ENCODE measurements around the gene CDHR5.

The CDHR5 gene

GRCh38 chr11:639332-639955 is 14.7 kb upstream of the CDHR5 start:
- no peak for DNase-seq (ENCODE audit: low read depth in 1 of 2, low spot score in 1 of 2)
- TF ChIP-seq JUND (IDR thresholded peaks at IDR 0.05; ENCODE audit: low read depth): no peak
- in situ Hi-C loops (cut with HindIII; ENCODE audit: low pct_unique_long_range_greater_than_20kb, low sequenced_read_pairs): no loop called here

- in situ Hi-C loops (cut with HindIII; ENCODE audit: low pct_unique_long_range_greater_than_20kb, low sequenced_read_pairs): no loop called here
- no peak for TF ChIP-seq JUND (IDR thresholded peaks at IDR 0.05; ENCODE audit: low read depth)
- no peak for DNase-seq (ENCODE audit: low read depth in 1 of 2, low spot score in 1 of 2)
Observed at GRCh38 chr11:638631-639331, 14.0 kb upstream of the CDHR5 start.

- DNase-seq (ENCODE audit: low read depth in 1 of 2, low spot score in 1 of 2): no peak
- TF ChIP-seq JUND (IDR thresholded peaks at IDR 0.05; ENCODE audit: low read depth): no peak
- in situ Hi-C loops (cut with HindIII; ENCODE audit: low pct_unique_long_range_greater_than_20kb, low sequenced_read_pairs): no loop called here
Observed at GRCh38 chr11:637593-638521, 13.1 kb upstream of the CDHR5 start.

GRCh38 chr11:637333-637592 is 12.5 kb upstream of the CDHR5 start:
- no peak for TF ChIP-seq JUND (IDR thresholded peaks at IDR 0.05; ENCODE audit: low read depth)
- in situ Hi-C loops (cut with HindIII; ENCODE audit: low pct_unique_long_range_greater_than_20kb, low sequenced_read_pairs): no loop called here
- DNase-seq (ENCODE audit: low read depth in 1 of 2, low spot score in 1 of 2): no peak

- no peak for DNase-seq (ENCODE audit: low read depth in 1 of 2, low spot score in 1 of 2)
- no peak for TF ChIP-seq JUND (IDR thresholded peaks at IDR 0.05; ENCODE audit: low read depth)
- in situ Hi-C loops (cut with HindIII; ENCODE audit: low pct_unique_long_range_greater_than_20kb, low sequenced_read_pairs): no loop called here
Observed at GRCh38 chr11:636511-637332, 12.0 kb upstream of the CDHR5 start, which contains the start of gene DRD4. DRD4 (plus strand) TSS chr11:637269; CDS start chr11:637305, 36 bp downstream.

GRCh38 chr11:635945-636510 is 11.3 kb upstream of the CDHR5 start:
- DNase-seq (ENCODE audit: low read depth in 1 of 2, low spot score in 1 of 2): no peak
- no peak for TF ChIP-seq JUND (IDR thresholded peaks at IDR 0.05; ENCODE audit: low read depth)
- in situ Hi-C loops (cut with HindIII; ENCODE audit: low pct_unique_long_range_greater_than_20kb, low sequenced_read_pairs): no loop called here

- no peak for DNase-seq (ENCODE audit: low read depth in 1 of 2, low spot score in 1 of 2)
- TF ChIP-seq JUND (IDR thresholded peaks at IDR 0.05; ENCODE audit: low read depth): no peak
- in situ Hi-C loops (cut with HindIII; ENCODE audit: low pct_unique_long_range_greater_than_20kb, low sequenced_read_pairs): no loop called here
Observed at GRCh38 chr11:630871-631270, 6.1 kb upstream of the CDHR5 start.

GRCh38 chr11:629237-629583 is 4.5 kb upstream of the CDHR5 start:
- TF ChIP-seq JUND (IDR thresholded peaks at IDR 0.05; ENCODE audit: low read depth): no peak
- in situ Hi-C loops (cut with HindIII; ENCODE audit: low pct_unique_long_range_greater_than_20kb, low sequenced_read_pairs): no loop called here
- no peak for DNase-seq (ENCODE audit: low read depth in 1 of 2, low spot score in 1 of 2)

GRCh38 chr11:628056-628455 is 3.3 kb upstream of the CDHR5 start:
- in situ Hi-C loops (cut with HindIII; ENCODE audit: low pct_unique_long_range_greater_than_20kb, low sequenced_read_pairs): no loop called here

GRCh38 chr11:627308-627576 is 2.5 kb upstream of the CDHR5 start:
- no peak for TF ChIP-seq JUND (IDR thresholded peaks at IDR 0.05; ENCODE audit: low read depth)
- no peak for DNase-seq (ENCODE audit: low read depth in 1 of 2, low spot score in 1 of 2)
- in situ Hi-C loops (cut with HindIII; ENCODE audit: low pct_unique_long_range_greater_than_20kb, low sequenced_read_pairs): no loop called here

More at GRCh38 chr11:628056-628455, 3.3 kb upstream of the CDHR5 start:
- no peak for TF ChIP-seq JUND (IDR thresholded peaks at IDR 0.05; ENCODE audit: low read depth)
- DNase-seq (ENCODE audit: low read depth in 1 of 2, low spot score in 1 of 2): no peak

GRCh38 chr11:626475-627307 is 1.9 kb upstream of the CDHR5 start, which contains the start of gene SCT:
SCT (minus strand) TSS chr11:627181; CDS start chr11:627143, 38 bp downstream.
- in situ Hi-C loops (cut with HindIII; ENCODE audit: low pct_unique_long_range_greater_than_20kb, low sequenced_read_pairs): no loop called here
- TF ChIP-seq JUND (IDR thresholded peaks at IDR 0.05; ENCODE audit: low read depth): no peak

More at GRCh38 chr11:626475-627307, 1.9 kb upstream of the CDHR5 start, which contains the start of gene SCT:
- DNase-seq (ENCODE audit: low read depth in 1 of 2, low spot score in 1 of 2): no peak
